IMR-90 (cell line): Measurements from ENCODE around the gene TBX20. TPM values are rescaled to one million over a fixed set of nuclear protein-coding genes. Genes with fewer than 3 reads are reported as not detected.

Source experiments
- ATAC-seq: fragments of 200-7000 bp; cut with Tn5 transposase; 2 replicates; pipeline ENCODE4 v1.9.1; 2020; ENCODE audit warnings: low read depth, mild to moderate bottlenecking, moderate library complexity
- BruUV-seq: library from RNA; stranded (reverse); fragments of 400-500 nt; replicated peaks from 2 replicates; lab custom pipeline; 2021; lab: Mats Ljungman, UMichigan
- CTCF ChIA-PET: fragments of 300-600 bp; formaldehyde crosslinking; extraction: SDS; loops from one replicate; lab custom pipeline; 2021; ENCODE audit warnings: antibody characterized with exemption; lab: Yijun Ruan, JAX
- POLR2A ChIA-PET: fragments of 300-600 bp; sonication (Branson Sonifier 250); formaldehyde crosslinking; loops from one replicate; lab custom pipeline; 2022; ENCODE audit warnings: antibody characterized with exemption; ENCODE audit not compliant: unreplicated experiment; lab: Charles Lee
- DNase-seq: peaks from one replicate; pipeline ENCODE4 v3.0.0; 2013
- H2AFZ ChIP-seq: replicated peaks from 2 replicates; pipeline ENCODE3; 2013; ENCODE audit warnings: low read length, mild to moderate bottlenecking; ENCODE audit not compliant: poor library complexity
- H2AK5ac ChIP-seq: 2 replicates; pipeline ENCODE4 v1.6.1; 2013; ENCODE audit warnings: low read depth, low read length, inconsistent platforms
- H2AK9ac ChIP-seq: replicated peaks from 2 replicates; pipeline ENCODE3; 2013; ENCODE audit warnings: mild to moderate bottlenecking, low read depth, low read length, moderate library complexity; ENCODE audit not compliant: poor library complexity
- H2BK120ac ChIP-seq: 2 replicates; pipeline ENCODE4 v1.6.1; 2013; ENCODE audit warnings: low read depth, low read length, inconsistent platforms
- H2BK15ac ChIP-seq: 3 replicates; pipeline ENCODE4 v1.6.1; 2013; ENCODE audit warnings: low read depth, low read length, inconsistent platforms
- H2BK20ac ChIP-seq: 2 replicates; pipeline ENCODE4 v1.6.1; 2013; ENCODE audit warnings: low read depth, mild to moderate bottlenecking, inconsistent platforms, low read length, moderate library complexity
- H2BK5ac ChIP-seq: 2 replicates; pipeline ENCODE4 v1.6.1; 2013; ENCODE audit warnings: mild to moderate bottlenecking, low read depth, low read length, inconsistent platforms; ENCODE audit not compliant: poor library complexity, severe bottlenecking
- H3K14ac ChIP-seq: replicated peaks from 2 replicates; pipeline ENCODE4 v1.6.1; 2013; ENCODE audit warnings: low read depth, low read length, inconsistent platforms
- H3K18ac ChIP-seq: 2 replicates; pipeline ENCODE4 v1.6.1; 2013; ENCODE audit warnings: low read depth, low read length, control low read depth
- H3K23ac ChIP-seq: 2 replicates; pipeline ENCODE4 v1.6.1; 2013; ENCODE audit warnings: low read depth, low read length, inconsistent platforms
- H3K27ac ChIP-seq: 2 replicates; pipeline ENCODE4 v1.5.1; 2013; ENCODE audit warnings: mild to moderate bottlenecking, control low read depth, low read length; ENCODE audit not compliant: insufficient read depth
- H3K27me3 ChIP-seq: 2 replicates; pipeline ENCODE4 v1.6.1; 2013; ENCODE audit warnings: low read length; ENCODE audit not compliant: control insufficient read depth, insufficient read depth
- H3K36me3 ChIP-seq: 2 replicates; pipeline ENCODE4 v1.6.1; 2013; ENCODE audit warnings: low read length, mixed read lengths; ENCODE audit not compliant: control insufficient read depth, insufficient read depth
- H3K4ac ChIP-seq: 2 replicates; pipeline ENCODE4 v1.6.1; 2013; ENCODE audit warnings: low read depth, low read length, inconsistent platforms
- H3K4me1 ChIP-seq: 2 replicates; pipeline ENCODE4 v1.6.1; 2013; ENCODE audit warnings: low read length, mixed read lengths; ENCODE audit not compliant: control insufficient read depth, insufficient read depth
- H3K4me2 ChIP-seq: 2 replicates; pipeline ENCODE4 v1.6.1; 2013; ENCODE audit warnings: low read depth, mild to moderate bottlenecking, control low read depth, low read length, moderate library complexity
- H3K4me3 ChIP-seq: 2 replicates; pipeline ENCODE4 v1.5.1; 2013; ENCODE audit warnings: low read depth, mild to moderate bottlenecking, control low read depth, low read length, moderate library complexity; ENCODE audit not compliant: insufficient read depth
- H3K56ac ChIP-seq: 2 replicates; pipeline ENCODE4 v1.6.1; 2013; ENCODE audit warnings: low read length, inconsistent platforms; ENCODE audit not compliant: insufficient read depth; ENCODE audit errors: extremely low read depth
- H3K79me1 ChIP-seq, 2 experiments: 2 replicates each; pipeline ENCODE4 v1.6.1; 2013; ENCODE audit warnings: low read length in 2 of 2, inconsistent platforms in 1 of 2, low read depth in 1 of 2
- H3K9ac ChIP-seq: 2 replicates; pipeline ENCODE4 v1.6.1; 2013; ENCODE audit warnings: low read depth, low read length, control low read depth
- H3K9me1 ChIP-seq: 2 replicates; pipeline ENCODE4 v1.6.1; 2013; ENCODE audit warnings: low read length, inconsistent platforms; ENCODE audit not compliant: insufficient read depth
- H3K9me3 ChIP-seq: 2 replicates; pipeline ENCODE4 v1.6.1; 2013; ENCODE audit warnings: low read length; ENCODE audit not compliant: control insufficient read depth, insufficient read depth
- H4K20me1 ChIP-seq: 2 replicates; pipeline ENCODE4 v1.6.1; 2013; ENCODE audit warnings: low read length, inconsistent platforms; ENCODE audit not compliant: insufficient read depth
- H4K5ac ChIP-seq: 2 replicates; pipeline ENCODE4 v1.6.1; 2013; ENCODE audit warnings: mild to moderate bottlenecking, low read depth, low read length, control low read depth
- H4K8ac ChIP-seq, 2 experiments: 2 replicates each; pipeline ENCODE4 v1.6.1; 2013; ENCODE audit warnings: low read depth in 2 of 2, low read length in 2 of 2, control low read depth in 1 of 2, inconsistent platforms in 1 of 2
- H4K91ac ChIP-seq: 2 replicates; pipeline ENCODE4 v1.6.1; 2013; ENCODE audit warnings: low read depth, low read length, inconsistent platforms; ENCODE audit not compliant: insufficient read depth
- BHLHE40 ChIP-seq: fragments of 150-350 bp; IDR thresholded peaks from 2 replicates; pipeline ENCODE4 v1.6.1; 2016; ENCODE audit warnings: mild to moderate bottlenecking, low read depth, low read length
- CEBPB ChIP-seq: IDR thresholded peaks from 2 replicates; pipeline ENCODE4 v1.6.1; 2012; ENCODE audit warnings: low read depth, low read length, improper control_type of control experiment
- CHD1 ChIP-seq: IDR thresholded peaks from 2 replicates; pipeline ENCODE4 v1.6.1; 2012; ENCODE audit warnings: low read depth, low read length, improper control_type of control experiment
- ELK1 ChIP-seq: fragments of 150-350 bp; IDR thresholded peaks from 2 replicates; pipeline ENCODE4 v1.6.1; 2016; ENCODE audit warnings: low read depth, mild to moderate bottlenecking, low read length, moderate library complexity, borderline replicate concordance
- FOS ChIP-seq: fragments of 150-350 bp; IDR thresholded peaks from 2 replicates; pipeline ENCODE4 v1.6.1; 2016; ENCODE audit warnings: low read depth, low read length
- MAFK ChIP-seq: IDR thresholded peaks from 2 replicates; pipeline ENCODE4 v1.6.1; 2012; ENCODE audit warnings: low read depth, low read length, improper control_type of control experiment
- MXI1 ChIP-seq: IDR thresholded peaks from 2 replicates; pipeline ENCODE4 v1.6.1; 2012; ENCODE audit warnings: low read depth, mild to moderate bottlenecking, low read length, moderate library complexity, borderline replicate concordance
- RCOR1 ChIP-seq: IDR thresholded peaks from 2 replicates; pipeline ENCODE4 v1.6.1; 2012; ENCODE audit warnings: mild to moderate bottlenecking, low read length, improper control_type of control experiment; ENCODE audit not compliant: insufficient replicate concordance
- RFX5 ChIP-seq: IDR thresholded peaks from 2 replicates; pipeline ENCODE4 v1.8.0; 2012; ENCODE audit warnings: low read depth, mild to moderate bottlenecking, low read length, moderate library complexity
- SMC3 ChIP-seq: fragments of 150-350 bp; IDR thresholded peaks from 2 replicates; pipeline ENCODE4 v1.6.1; 2016; ENCODE audit warnings: low read depth, mild to moderate bottlenecking, antibody characterized with exemption, low read length, moderate library complexity
- whole genome bisulfite sequencing, 2 experiments: methylation state at CpG; one replicate each; pipeline versions ENCODE4 v1.1.5 to v1.1.7; 2013; ENCODE audit warnings: missing lambda C conversion rate in 2 of 2; ENCODE audit not compliant: insufficient read length in 1 of 2; ENCODE audit errors: extremely low coverage in 2 of 2; 5-methylcytosine and 5-hydroxymethylcytosine counted together
- dilution Hi-C: fragments of 300-500 bp; cut with HindIII; formaldehyde crosslinking; loops from one replicate; pipeline ENCODE4 v1.14.3; 2018; ENCODE audit warnings: low sequenced_read_pairs; ENCODE audit not compliant: unreplicated experiment
- in situ Hi-C: fragments of 300-500 bp; cut with MboI; formaldehyde crosslinking; loops from 3 replicates; pipeline ENCODE4 v1.14.3; 2019; ENCODE audit warnings: low sequenced_read_pairs, inconsistent platforms, mixed read lengths
- intact Hi-C: fragments of 100-400 bp; cut with micrococcal nuclease; formaldehyde crosslinking; loops from 2 replicates; pipeline ENCODE4 v1.10.0; 2022
- polyA plus RNA-seq, 3 experiments: library from polyadenylated mRNA; depleted of rRNA; stranded (reverse); fragments of >200 nt; gene quantifications; 2 replicates each; pipeline ENCODE4 v1.2.3, GENCODE V29; 2012; ENCODE audit warnings: low replicate concordance in 1 of 3
- total RNA-seq: library from RNA; depleted of rRNA; stranded (reverse); fragments of >200 nt; gene quantifications from 2 replicates; pipeline ENCODE4 v1.2.3, GENCODE V29; 2012
- TF ChIP-seq, protein P1 (sequence below): fragments of 150-350 bp; IDR thresholded peaks from 2 replicates; pipeline ENCODE4 v1.6.1; 2017; ENCODE audit warnings: mild to moderate bottlenecking, antibody characterized with exemption, low read length, low read depth
- TF ChIP-seq, protein P2 (sequence below): conservative IDR thresholded peaks from 2 replicates; pipeline ENCODE4 v1.5.1; 2012; ENCODE audit warnings: mild to moderate bottlenecking, low read depth, low read length, improper control_type of control experiment

TBX20 gene
- total and polyA plus RNA-seq, 2 of the 4 experiments (the other 2 are of a cell fraction): 0.15 to 0.36 TPM

DNA sequence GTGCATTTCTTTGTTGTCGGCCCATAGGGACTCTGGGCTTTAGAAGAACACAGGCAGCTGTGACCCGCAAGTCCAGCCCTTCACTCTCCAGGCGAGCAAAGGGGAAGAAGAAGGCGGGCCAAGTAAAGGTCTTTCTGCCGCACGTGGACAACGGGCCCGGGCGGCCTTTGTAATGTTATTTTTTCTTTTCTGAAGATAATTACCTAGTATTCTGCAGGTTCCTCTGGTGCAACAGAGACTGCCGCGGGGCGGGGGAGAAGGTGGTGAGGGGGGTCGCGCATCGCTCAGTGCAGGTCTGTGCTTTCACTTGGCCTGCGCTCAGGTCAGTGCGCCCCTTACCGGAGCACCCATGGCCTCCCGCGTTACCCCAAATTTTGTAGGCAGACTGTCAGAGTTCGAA, 7.1 kb upstream of the TBX20 start:
- in situ Hi-C loops (no loop called here), dilution Hi-C loops (no loop called here), intact Hi-C loops (loop anchor here (10.0 kb wide), 1 partner anchor 144 kb away; no protein-coding TSS in a partner anchor)
- Histone ChIP-seq H3K18ac (no peak overlapping the region), H2AK5ac (no peak overlapping the region), H2BK120ac (no peak overlapping the region), H3K56ac (no peak overlapping the region), H3K27me3 (peaks cover 65% of the 10 kb centered on the region), H3K23ac (no peak overlapping the region), H3K9me3 (peaks cover 10% of the 10 kb centered on the region; the same call in 1 of the 2 replicates), H3K9ac (no peak overlapping the region), H3K4me1 (no peaks in the 10 kb centered on the region), H3K4me3 (no peak overlapping the region), H3K4ac (no peak overlapping the region), H4K5ac (no peak overlapping the region), H3K14ac (no peak overlapping the region), H2AK9ac (no peak overlapping the region), H2BK15ac (no peak overlapping the region), H2BK20ac (no peak overlapping the region), H3K79me1 (no peaks in the 10 kb centered on the region), H4K20me1 (no peaks in the 10 kb centered on the region), H2AFZ (no peak overlapping the region), H3K9me1 (no peaks in the 10 kb centered on the region), H3K36me3 (no peaks in the 10 kb centered on the region), H4K91ac (no peak overlapping the region), H4K8ac (no peak overlapping the region), H3K4me2 (no peak overlapping the region), H2BK5ac (no peak overlapping the region), H3K27ac (no peak overlapping the region)
- WGBS, 2 experiments: no CpG with 5 or more reads among the region's 21 CpGs
- CTCF ChIA-PET: no interaction called here
- BruUV-seq: no TSS peak
- ATAC-seq (no peak), DNase-seq (no peak)
- POLR2A ChIA-PET: no interaction called here
- TF ChIP-seq RCOR1 (no peak), MXI1 (no peak), MAFK (no peak), SMC3 (no peak), RFX5 (no peak), CEBPB (no peak), ELK1 (no peak), FOS (no peak), CHD1 (no peak), BHLHE40 (no peak)
- TF ChIP-seq, protein P1, sequence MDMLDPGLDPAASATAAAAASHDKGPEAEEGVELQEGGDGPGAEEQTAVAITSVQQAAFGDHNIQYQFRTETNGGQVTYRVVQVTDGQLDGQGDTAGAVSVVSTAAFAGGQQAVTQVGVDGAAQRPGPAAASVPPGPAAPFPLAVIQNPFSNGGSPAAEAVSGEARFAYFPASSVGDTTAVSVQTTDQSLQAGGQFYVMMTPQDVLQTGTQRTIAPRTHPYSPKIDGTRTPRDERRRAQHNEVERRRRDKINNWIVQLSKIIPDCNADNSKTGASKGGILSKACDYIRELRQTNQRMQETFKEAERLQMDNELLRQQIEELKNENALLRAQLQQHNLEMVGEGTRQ: no peak
- TF ChIP-seq, protein P2, sequence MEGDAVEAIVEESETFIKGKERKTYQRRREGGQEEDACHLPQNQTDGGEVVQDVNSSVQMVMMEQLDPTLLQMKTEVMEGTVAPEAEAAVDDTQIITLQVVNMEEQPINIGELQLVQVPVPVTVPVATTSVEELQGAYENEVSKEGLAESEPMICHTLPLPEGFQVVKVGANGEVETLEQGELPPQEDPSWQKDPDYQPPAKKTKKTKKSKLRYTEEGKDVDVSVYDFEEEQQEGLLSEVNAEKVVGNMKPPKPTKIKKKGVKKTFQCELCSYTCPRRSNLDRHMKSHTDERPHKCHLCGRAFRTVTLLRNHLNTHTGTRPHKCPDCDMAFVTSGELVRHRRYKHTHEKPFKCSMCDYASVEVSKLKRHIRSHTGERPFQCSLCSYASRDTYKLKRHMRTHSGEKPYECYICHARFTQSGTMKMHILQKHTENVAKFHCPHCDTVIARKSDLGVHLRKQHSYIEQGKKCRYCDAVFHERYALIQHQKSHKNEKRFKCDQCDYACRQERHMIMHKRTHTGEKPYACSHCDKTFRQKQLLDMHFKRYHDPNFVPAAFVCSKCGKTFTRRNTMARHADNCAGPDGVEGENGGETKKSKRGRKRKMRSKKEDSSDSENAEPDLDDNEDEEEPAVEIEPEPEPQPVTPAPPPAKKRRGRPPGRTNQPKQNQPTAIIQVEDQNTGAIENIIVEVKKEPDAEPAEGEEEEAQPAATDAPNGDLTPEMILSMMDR: no peak
